Measurements from ENCODE around the gene ASB1. TPM values are rescaled to one million over a fixed set of nuclear protein-coding genes. Genes with fewer than 3 reads are reported as not detected.

ASB1 gene
- total RNA-seq, 2 donors from 2014 or later = 20.1 to 22.1 TPM

DNA sequence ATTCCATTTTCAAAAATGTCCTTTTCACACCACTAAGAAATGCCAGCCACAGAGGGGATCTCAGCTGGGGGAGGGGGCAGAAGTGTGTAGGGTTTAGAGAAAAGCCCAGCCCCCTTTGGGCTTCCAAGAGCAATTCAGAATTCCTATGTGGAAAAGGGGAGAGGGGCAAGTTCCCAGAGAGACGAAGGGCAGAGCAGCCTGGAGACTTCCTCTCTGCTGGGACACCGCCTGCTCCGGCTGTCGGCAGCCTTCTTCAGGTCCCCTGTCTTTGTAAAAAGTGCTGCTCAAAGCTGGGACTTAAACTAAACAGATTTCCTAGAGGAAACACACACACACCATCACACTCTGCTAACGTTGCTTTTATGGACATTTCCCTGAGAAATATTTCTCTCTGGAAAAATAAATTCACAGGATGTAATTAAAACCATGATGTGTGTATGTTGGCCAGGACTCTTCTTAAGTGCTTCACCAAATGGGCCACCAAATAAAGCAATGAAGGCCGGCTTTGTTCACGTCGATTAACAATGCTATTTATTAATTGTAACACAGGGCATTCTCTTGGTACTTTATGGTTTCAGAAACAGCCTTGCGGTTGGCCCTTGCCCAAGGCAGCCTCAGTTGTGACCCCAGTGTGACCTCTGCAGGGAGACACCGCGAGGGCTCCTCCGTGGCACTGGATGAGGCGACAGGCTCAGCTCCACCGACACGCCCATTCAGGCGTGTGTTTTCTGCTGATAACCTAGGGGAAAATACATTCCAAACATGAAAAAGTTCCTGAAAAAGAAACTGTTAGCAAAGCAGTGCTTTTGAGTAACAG lies 5.6 kb upstream of the ASB1 start:
- DNase-seq (no peak), ATAC-seq (no peak)
- intact Hi-C loops (cut with DNase I, micrococcal nuclease) = no loop called here

DNA sequence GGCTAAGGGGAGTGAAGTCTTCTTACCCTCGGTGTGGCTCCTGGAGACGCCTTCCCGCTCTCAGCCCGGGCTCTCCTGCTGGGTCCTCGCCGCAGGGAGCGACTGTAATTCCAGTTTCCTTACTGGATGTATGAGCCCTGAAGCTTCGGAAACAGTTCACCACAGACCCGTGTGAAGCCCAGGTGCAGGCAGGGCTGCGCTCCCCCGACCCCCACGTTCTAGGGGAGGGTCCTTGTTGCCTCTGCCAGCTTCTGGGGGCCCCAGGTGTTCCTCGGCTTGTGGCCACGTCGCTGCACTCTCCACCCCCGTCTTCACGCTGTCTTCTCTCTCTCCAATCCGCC lies 5.1 kb upstream of the ASB1 start:
- DNase-seq (no peak), ATAC-seq (no peak)
- intact Hi-C loops (cut with DNase I, micrococcal nuclease) = no loop called here

DNA sequence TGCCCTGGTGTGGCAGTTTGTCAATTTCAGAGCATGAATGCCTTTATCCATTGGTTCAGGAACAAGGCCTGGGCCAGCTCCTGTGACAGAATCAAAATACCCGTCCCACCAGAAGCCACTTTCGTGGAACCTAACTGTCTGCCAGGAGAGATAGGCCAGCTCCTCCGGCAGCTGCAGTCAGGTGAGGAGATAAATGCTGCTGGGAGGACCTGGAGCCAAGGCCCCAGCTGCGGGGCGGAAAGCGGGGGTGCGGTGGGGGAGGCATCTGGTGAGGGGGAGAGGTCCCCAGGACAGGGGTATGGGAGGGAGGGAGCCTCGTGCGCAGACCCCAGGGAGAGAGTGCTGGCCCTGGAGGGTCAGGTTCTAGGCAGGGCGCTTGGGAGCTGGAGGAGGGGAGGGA lies 4.4 kb upstream of the ASB1 start:
- ATAC-seq (no peak), DNase-seq (no peak)
- intact Hi-C loops (cut with DNase I, micrococcal nuclease) = no loop called here

DNA sequence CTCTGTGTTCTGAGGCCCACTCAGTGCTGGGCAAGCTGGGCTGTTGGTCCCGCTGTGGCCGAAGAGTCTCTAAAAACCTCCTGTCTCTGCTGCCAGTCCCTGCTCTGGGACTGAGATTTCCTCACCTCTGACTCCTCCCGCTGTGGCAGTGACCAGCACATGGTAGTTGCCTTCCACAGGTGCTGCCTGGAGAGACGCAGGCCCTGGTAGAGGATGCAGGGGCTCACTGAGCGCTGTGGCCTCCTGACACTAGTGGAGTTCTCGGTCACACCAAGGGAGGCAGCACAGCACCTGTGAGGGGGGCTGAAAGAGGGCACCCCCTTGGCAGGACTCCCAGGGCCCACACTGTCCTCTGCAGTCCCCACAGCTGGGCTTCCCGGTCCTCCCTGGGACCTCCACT lies 3.8 kb upstream of the ASB1 start:
- intact Hi-C loops (cut with DNase I, micrococcal nuclease) = no loop called here
- DNase-seq (no peak), ATAC-seq (no peak)

DNA sequence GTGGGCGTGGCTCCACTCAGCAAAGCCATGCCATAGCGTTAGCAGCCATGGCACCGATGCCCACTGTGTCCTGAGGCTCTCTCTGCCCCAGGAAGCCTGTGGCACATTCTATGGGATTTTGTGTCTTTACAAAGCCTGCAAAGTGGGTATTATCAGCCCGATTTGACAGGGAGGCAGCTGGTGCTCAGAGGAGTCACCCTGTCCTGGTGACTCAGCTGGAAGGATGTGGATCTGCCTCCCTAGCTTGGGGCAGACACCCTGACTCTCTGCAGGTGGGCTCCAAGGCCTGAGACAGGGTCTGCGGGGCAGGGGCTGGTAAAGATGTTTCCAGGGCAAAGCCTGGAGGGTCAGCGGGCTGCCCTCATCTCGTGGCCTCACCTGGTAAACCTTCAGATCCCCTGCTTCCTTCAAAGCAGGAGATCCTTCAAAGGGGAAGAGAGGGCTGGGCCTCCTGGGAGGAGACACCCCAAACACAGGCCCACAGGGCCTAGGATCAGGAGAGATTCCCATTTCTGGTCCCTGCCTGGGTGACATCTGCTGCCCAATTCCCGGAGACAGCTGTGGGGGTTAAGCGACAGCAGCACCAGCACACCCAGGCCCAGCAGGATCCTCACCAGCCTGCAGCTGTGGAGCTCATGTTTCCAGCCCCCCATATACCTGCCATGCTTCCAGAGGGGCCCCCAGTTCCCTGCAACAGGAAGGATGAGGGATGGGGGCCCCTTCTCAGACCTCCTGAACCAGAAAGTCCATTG lies 3.0 kb upstream of the ASB1 start:
- ATAC-seq (no peak), DNase-seq (no peak)
- intact Hi-C loops (cut with DNase I, micrococcal nuclease) = no loop called here

DNA sequence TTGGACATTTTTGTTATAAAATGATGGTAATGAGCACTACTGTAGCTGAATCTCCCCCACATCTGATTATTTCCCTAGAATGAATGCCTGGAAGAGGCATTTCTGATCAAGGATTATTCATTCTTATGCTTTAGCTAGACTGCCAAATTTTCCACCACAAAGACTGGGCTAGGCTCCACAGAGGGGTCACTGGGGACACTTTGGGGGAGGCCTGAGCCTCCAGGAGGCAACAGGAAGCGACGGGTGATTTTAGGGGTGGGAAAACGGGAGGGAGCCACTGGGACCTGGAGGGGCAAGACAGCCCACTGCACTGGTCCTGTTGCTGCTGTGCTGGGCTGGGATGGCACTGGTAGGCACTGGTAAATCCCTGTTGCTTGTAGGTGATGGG lies 2.4 kb upstream of the ASB1 start:
- no peak for ATAC-seq
- intact Hi-C loops (cut with DNase I, micrococcal nuclease) = no loop called here
- DNase-seq = no peak

DNA sequence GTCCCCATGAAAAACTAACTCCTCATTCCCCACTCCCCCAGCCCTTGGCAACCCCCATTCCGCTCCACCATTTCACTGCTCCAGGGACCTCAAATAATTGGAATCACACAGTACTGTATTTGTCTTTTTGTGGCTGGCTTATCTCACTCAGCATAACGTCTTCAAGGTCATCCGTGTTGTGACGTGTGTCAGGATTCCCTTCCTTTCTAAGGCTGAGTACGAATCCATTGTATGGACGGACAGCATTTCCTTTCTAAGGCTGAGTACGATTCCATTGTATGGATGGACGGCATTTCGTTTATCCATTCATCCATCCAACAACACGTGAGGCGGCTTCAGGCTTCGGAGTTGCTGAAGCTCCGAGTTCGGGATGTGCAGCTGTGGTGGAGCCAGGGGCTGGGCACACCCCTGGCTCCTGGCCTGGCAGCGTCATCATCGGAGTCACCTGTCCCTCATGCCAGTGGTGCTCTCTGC lies 1.2 kb upstream of the ASB1 start:
- ATAC-seq = peak; percentile 56
- intact Hi-C loops (cut with DNase I, micrococcal nuclease) = no loop called here
- peak in 1 of 2 donors; percentile 58 for DNase-seq

DNA sequence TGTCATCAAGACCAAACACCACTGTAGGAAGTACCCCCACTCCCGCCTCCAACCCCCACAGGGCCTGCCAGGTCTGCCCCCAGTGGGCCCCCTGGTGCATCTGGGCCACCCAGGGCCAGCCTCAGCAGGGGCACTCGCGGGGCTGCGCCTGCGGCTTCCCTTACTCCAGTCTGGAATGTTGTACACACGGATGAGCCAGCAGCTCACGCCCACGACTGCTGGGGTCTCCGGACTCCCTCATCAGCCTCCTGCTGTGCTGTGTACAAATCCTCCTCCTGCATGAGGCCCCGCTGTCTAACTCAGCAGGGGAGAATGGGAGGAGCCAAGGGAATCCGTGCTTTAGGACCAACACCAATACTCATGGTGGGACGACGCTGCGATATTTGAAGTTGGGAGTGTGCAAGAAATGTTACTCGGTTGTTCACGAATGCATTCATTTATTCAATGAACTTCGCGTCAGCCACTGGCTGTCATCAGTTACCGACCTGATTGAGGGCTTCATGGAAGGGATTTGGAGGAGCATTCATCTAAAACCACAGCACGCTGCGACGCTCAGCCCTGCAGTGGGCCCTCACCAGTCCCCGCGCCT lies 654 bp upstream of the ASB1 start:
- intact Hi-C loops (cut with DNase I, micrococcal nuclease) = no loop called here
- DNase-seq (peak in 1 of 2 donors; percentile 51), ATAC-seq (peak; percentile 33)

DNA sequence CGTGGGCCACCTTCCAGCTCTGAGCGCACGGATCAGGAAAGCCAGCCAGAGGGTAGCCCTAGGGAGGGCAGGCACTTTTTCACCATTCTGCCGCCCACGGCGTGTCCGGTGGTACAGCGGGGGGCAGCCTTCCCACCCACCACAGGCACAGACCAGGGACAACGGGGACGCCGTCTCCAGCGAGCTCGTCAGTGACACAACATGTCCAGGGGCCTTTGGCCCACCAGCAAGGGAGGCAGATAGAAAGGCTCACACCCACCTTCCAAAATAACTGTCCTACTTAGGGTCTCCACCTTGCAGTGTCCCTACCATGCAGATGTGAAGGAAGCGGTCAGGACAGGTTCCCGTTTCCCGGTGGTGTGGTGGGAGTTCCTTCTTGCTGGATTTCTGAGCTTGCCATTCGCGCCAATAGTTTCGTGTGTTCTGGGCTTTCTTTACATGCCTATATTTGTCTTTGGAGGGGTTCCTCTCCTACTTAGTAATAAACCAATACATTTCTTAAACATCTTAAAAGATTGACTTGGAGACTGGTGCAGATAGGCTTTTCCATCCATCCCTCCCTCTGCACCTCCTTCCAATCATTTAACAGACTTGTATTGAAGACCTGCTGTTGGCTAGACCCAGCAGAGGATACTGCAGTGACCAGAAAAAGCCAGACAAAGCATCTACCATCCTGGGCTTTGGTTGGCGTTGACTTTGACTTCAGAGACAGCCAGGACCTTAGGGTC lies 872 bp downstream of the ASB1 start:
- intact Hi-C loops (cut with DNase I, micrococcal nuclease) = no loop called here
- ATAC-seq (no peak), DNase-seq (no peak)

DNA sequence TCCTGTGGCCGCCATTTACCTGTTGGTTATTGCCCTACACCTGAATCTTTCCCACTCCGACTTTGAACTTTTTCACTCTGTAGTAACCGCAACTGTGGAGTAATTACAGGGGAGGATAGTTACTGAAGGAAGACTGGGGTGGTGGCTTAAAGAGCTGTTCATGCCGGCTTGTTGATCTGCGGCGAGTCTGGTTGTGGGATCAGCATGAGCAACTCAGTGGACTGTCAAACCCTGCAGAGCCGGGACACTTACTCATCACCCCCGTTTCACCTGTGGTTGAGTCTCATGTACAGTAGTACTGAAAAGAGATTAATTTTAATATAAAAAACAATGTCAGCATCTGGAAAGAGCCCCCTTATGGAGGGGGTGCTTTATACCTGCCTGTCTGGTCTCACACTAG lies 2.1 kb downstream of the ASB1 start:
- ATAC-seq (no peak), DNase-seq (no peak)
- intact Hi-C loops (cut with DNase I, micrococcal nuclease) = no loop called here

DNA sequence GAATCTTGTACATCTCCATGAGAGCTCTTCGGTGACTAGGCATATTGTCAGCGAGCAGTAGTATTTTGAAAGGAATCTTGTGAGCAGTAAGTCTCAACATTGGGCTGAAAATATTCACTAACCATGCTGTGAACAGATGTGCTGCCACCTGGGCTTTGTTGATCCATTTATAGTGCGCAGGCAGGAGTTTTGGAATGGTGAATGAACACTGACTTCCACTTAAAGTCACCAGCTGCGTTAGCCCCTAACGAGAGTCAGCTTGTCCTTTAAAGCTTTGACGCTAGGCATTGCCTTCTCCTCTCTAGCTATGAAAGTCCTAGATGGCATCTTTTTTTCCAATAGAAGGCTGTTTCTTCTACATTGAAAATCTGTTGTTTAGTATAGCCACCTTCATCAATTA lies 4.1 kb downstream of the ASB1 start:
- no peak for ATAC-seq
- no peak for DNase-seq
- intact Hi-C loops (cut with DNase I, micrococcal nuclease) = no loop called here

DNA sequence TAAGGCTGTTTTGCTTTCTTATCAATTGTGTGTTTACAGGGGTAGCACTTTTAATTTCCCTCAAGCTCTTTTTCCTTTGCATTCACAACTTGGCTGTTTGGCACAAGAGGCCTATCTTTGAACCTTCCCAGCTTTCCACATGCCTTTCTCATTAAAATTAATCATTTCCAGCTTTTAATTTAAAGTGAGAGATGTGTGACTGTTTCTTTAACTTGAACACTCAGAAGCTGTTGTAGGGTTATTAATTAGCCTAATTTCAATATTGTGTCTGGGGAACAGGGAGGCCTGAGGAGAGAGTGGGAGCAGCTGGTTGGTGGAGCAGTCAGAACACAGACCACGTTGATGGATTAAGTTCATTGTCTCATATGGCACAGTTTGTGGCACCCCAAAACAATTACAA lies 4.7 kb downstream of the ASB1 start:
- intact Hi-C loops (cut with DNase I, micrococcal nuclease) = no loop called here

DNA sequence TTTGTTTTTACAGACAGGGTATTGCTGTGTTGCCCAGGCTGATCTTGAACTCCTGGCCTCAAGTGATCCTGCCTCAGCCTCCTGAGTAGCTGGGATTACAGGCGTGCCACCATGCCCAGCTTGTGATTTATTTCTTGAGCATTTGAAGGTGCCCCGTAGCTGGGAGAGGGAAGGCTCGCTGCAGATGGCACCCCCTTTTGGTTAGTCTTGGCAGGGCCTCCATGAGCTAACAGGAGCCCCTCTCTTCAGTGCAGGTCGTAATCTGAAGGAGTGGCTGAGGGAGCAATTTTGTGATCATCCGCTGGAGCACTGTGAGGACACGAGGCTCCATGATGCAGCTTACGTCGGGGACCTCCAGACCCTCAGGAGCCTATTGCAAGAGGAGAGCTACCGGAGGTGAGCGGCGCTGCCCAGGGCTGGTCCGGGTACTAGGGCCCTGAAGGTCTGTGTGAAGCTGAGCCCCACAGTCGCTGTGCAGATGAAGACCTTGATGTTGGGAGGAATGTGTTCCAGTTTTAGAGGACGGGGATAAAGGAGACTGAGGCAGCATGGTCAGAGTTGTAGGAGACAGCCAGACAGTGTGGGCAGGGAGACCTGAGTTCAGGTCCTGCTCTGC lies 6.7 kb downstream of the ASB1 start:
- no peak for DNase-seq
- intact Hi-C loops (cut with DNase I, micrococcal nuclease) = no loop called here
- no peak for ATAC-seq

More for the DNA sequence above, 4.7 kb downstream of the ASB1 start:
- ATAC-seq (no peak), DNase-seq (no peak)

DNA sequence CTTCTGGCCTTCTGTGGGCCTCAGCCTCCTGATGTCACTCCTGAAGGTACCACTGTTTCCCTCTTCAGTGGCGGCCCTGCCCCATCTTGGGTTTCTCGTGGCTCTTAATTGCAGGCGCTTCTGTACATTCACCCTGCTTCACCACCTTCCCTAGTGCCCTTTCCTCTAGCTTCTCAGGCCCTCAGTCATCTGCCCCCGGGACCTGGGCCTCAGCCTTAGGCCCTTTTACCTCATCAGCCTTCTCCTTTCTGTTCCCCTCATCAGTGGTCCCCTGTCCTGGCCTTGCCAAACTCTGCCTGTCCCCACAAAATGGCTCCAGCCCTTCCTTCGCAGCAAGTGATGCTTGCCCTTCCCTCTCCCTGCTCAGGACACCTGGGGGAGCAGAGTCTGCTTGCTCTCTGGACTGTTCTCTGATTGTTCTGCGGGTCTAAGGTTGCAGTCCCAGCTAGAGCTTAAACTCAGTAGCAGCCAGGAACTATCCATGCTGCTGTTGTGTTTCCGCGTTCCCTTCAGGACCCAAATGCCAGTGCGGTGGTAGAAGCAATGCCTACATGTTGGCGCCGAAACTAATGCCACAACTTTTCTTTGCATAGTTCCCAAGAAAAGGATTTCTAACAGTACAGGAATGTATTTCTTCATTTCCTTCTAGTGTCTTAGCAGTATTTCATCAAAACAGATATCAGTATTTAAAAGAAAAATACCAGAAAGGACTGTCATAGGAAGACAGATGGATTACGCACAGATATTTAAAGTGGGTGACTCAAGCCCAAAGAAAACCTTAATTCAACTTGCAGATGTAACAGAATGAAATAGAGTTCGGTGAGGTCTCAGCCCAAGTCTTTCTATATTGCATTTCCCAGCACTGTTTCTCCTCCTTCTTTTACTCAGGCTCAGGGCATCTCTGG lies 7.5 kb downstream of the ASB1 start:
- DNase-seq = no peak
- no peak for ATAC-seq
- intact Hi-C loops (cut with DNase I, micrococcal nuclease) = no loop called here

DNA sequence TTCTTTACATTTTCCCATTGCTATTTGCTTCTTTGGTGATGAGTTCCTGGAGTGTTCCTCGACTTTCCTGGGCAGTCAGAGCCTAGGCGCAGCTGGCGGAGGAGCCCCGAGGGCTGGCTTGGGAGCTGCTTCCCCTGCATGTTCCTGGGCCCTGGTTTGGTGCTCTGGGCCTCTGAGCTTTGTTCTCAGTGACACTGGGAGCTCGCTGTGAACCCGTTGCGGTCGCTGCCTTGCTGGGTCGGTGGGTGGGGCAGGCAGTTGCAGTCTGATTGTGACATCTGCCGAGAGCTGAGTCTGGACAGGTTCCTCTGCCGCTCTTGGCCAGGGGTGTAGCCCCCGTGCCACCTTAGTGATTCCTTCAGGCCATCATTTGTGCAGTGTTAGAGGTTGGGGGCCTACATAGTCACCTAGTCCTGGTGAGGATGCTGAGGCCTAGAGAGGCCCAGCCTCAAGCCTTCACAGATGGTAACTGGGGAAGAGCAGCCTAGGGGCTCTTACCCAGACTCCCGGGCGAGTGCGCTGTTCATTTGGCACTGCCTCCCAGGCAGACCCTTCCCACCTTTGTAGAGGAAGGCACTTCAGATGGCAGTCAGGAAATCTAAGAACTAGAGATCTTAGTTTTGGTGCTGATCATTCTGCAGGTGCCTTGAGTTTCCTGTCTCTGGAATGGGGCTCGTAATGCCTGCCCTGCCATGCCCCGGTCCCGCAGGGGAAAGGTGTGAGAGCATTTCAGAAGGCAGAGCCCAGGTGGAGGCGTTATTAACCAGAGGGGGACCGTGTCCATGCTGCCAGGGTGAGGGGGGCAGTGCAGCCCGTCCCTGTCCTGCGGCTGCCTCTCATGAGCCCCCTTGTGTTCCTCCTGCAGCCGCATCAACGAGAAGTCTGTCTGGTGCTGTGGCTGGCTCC lies 8.4 kb downstream of the ASB1 start:
- intact Hi-C loops (cut with DNase I, micrococcal nuclease) = no loop called here
- DNase-seq (no peak), ATAC-seq (no peak)

DNA sequence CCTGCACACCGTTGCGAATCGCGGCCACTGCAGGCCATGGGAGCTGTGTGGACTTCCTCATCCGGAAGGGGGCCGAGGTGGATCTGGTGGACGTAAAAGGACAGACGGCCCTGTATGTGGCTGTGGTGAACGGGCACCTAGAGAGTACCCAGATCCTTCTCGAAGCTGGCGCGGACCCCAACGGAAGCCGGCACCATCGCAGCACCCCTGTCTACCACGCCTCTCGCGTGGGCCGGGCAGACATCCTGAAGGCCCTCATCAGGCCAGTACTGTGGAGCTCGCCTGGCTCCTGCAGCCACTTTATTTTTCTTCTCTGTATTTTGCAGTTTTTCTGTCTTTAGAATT lies 9.0 kb downstream of the ASB1 start:
- intact Hi-C loops (cut with DNase I, micrococcal nuclease) = no loop called here
- DNase-seq (no peak), ATAC-seq (no peak)

Data from left colon (tissue), 2 donors.